H1 (cell line): Measurements from ENCODE around the gene LIMK1. TPM values are rescaled to one million over a fixed set of nuclear protein-coding genes. Genes with fewer than 3 reads are reported as not detected.

Experiments used
- CTCF ChIA-PET: fragments of 300-600 bp; sonication (Branson Sonifier 250); formaldehyde crosslinking; loops from one replicate; lab custom pipeline; 2021; ENCODE audit not compliant: partially characterized antibody; lab: Charles Lee
- POLR2A ChIA-PET: fragments of 300-600 bp; sonication (Branson Sonifier 250); formaldehyde crosslinking; loops from one replicate; lab custom pipeline; 2021; ENCODE audit warnings: inconsistent platforms; ENCODE audit not compliant: partially characterized antibody; lab: Charles Lee
- DNase-seq, 2 experiments: peaks; one replicate each; pipeline versions ENCODE4 v3.0.0 to v3.0.0-alpha.2; 2010 to 2022; ENCODE audit warnings: low spot score in 2 of 2, low read depth in 1 of 2, mixed read lengths in 1 of 2
- FAIRE-seq: peaks from 2 replicates; lab custom pipeline; 2011; peaks lifted over from hg19 to GRCh38; lab: Jason Lieb, UNC
- H2AFZ ChIP-seq: 2 replicates; pipeline ENCODE4 v1.8.1; 2012; ENCODE audit warnings: low read length, inconsistent platforms
- H2AK5ac ChIP-seq: 2 replicates; pipeline ENCODE4 v1.6.1; 2013; ENCODE audit warnings: low read depth, low read length
- H2BK120ac ChIP-seq: replicated peaks from 2 replicates; pipeline ENCODE3; 2013; ENCODE audit warnings: low read depth, low read length, inconsistent platforms
- H2BK12ac ChIP-seq: 2 replicates; pipeline ENCODE4 v1.6.1; 2013; ENCODE audit warnings: low read depth, low read length
- H2BK15ac ChIP-seq: 2 replicates; pipeline ENCODE4 v1.6.1; 2013; ENCODE audit warnings: low read length
- H2BK20ac ChIP-seq: 2 replicates; pipeline ENCODE4 v1.6.1; 2013; ENCODE audit warnings: low read length
- H2BK5ac ChIP-seq: 2 replicates; pipeline ENCODE4 v1.6.1; 2013; ENCODE audit warnings: low read depth, low read length
- H3K14ac ChIP-seq: 2 replicates; pipeline ENCODE4 v1.6.1; 2013; ENCODE audit warnings: inconsistent platforms; ENCODE audit not compliant: insufficient read length
- H3K18ac ChIP-seq: 2 replicates; pipeline ENCODE4 v1.6.1; 2013; ENCODE audit warnings: low read length; ENCODE audit errors: extremely low read depth
- H3K23ac ChIP-seq: 2 replicates; pipeline ENCODE4 v1.6.1; 2013; ENCODE audit warnings: inconsistent platforms; ENCODE audit not compliant: insufficient read length
- H3K23me2 ChIP-seq: 2 replicates; pipeline ENCODE4 v1.6.1; 2013; ENCODE audit warnings: low read depth, low read length
- H3K27ac ChIP-seq: 2 replicates; pipeline ENCODE4 v1.6.1; 2011; ENCODE audit warnings: low read depth, low read length, inconsistent platforms
- H3K27me3 ChIP-seq, 4 experiments: replicated peaks in 1 of 4; 1 replicate in 1 of 4; 2 replicates in 3 of 4; pipeline versions ENCODE4 v1.6.1 to v1.8.1; 2011 to 2013; ENCODE audit warnings: low read length in 3 of 4, mild to moderate bottlenecking in 3 of 4, inconsistent platforms in 2 of 4, mixed read lengths in 2 of 4, moderate library complexity in 1 of 4; ENCODE audit not compliant: control insufficient read depth in 3 of 4, insufficient read depth in 3 of 4; ENCODE audit errors: extremely low read depth in 1 of 4
- H3K36me3 ChIP-seq, 4 experiments: 2 replicates each; pipeline versions ENCODE4 v1.6.1 to v1.8.1; 2011 to 2013; ENCODE audit warnings: mild to moderate bottlenecking in 4 of 4, low read length in 3 of 4, moderate library complexity in 2 of 4, control low read depth in 1 of 4, inconsistent platforms in 1 of 4; ENCODE audit not compliant: insufficient read depth in 4 of 4, control insufficient read depth in 2 of 4
- H3K4ac ChIP-seq: replicated peaks from 2 replicates; pipeline ENCODE3; 2013; ENCODE audit warnings: low read length, low read depth, mixed read lengths, inconsistent platforms; ENCODE audit not compliant: insufficient read length
- H3K4me1 ChIP-seq, 4 experiments: replicated peaks in 1 of 4; 1 replicate in 1 of 4; 2 replicates in 3 of 4; pipeline versions ENCODE4 v1.6.1 to v1.8.1; 2011 to 2013; ENCODE audit warnings: low read length in 3 of 4, inconsistent platforms in 2 of 4, mixed read lengths in 1 of 4; ENCODE audit not compliant: insufficient read depth in 4 of 4, control insufficient read depth in 3 of 4
- H3K4me2 ChIP-seq, 2 experiments: 2 replicates each; pipeline versions ENCODE4 v1.6.1 to v1.8.1; 2011 to 2013; ENCODE audit warnings: low read depth in 2 of 2, low read length in 2 of 2, control low read depth in 1 of 2, inconsistent platforms in 1 of 2, mild to moderate bottlenecking in 1 of 2; ENCODE audit not compliant: insufficient read depth in 1 of 2
- H3K4me3 ChIP-seq, 4 experiments: fragments of 200-600, 300-600 bp in 1 of 4; sonication (generic), shearing (Covaris generic), sonication (Bioruptor Twin) in 1 of 4; 2 replicates each; pipeline versions ENCODE4 v1.5.1 to v1.8.1; 2011 to 2016; ENCODE audit warnings: low read length in 4 of 4, low read depth in 3 of 4, control low read depth in 2 of 4, inconsistent platforms in 2 of 4, mild to moderate bottlenecking in 2 of 4, mixed read lengths in 1 of 4, moderate library complexity in 1 of 4; ENCODE audit not compliant: insufficient read depth in 2 of 4; ENCODE audit errors: extremely low read depth in 1 of 4
- H3K56ac ChIP-seq: replicated peaks from 2 replicates; pipeline ENCODE3; 2013; ENCODE audit warnings: low read depth, mild to moderate bottlenecking, mixed read lengths, low read length, inconsistent platforms; ENCODE audit not compliant: insufficient read length
- H3K79me1 ChIP-seq: 2 replicates; pipeline ENCODE4 v1.6.1; 2013; ENCODE audit warnings: low read depth, low read length, control low read depth
- H3K79me2 ChIP-seq, 2 experiments: 2 replicates each; pipeline versions ENCODE4 v1.6.1 to v1.8.1; 2012 to 2013; ENCODE audit warnings: low read length in 2 of 2, mild to moderate bottlenecking in 2 of 2, inconsistent platforms in 1 of 2; ENCODE audit not compliant: insufficient read depth in 2 of 2, control insufficient read depth in 1 of 2
- H3K9ac ChIP-seq, 4 experiments: replicated peaks in 1 of 4; 1 replicate in 1 of 4; 2 replicates in 3 of 4; pipeline versions ENCODE4 v1.6.1 to v1.8.1; 2011 to 2013; ENCODE audit warnings: low read depth in 3 of 4, low read length in 3 of 4, control low read depth in 2 of 4, mild to moderate bottlenecking in 2 of 4, moderate library complexity in 2 of 4, inconsistent platforms in 1 of 4; ENCODE audit errors: extremely low read depth in 1 of 4
- H3K9me3 ChIP-seq, 2 experiments: 2 replicates each; pipeline versions ENCODE4 v1.6.1 to v1.8.1; 2012 to 2013; ENCODE audit warnings: mild to moderate bottlenecking in 2 of 2, moderate library complexity in 2 of 2, control low read depth in 1 of 2, inconsistent platforms in 1 of 2, low read depth in 1 of 2, low read length in 1 of 2, mixed read lengths in 1 of 2; ENCODE audit not compliant: insufficient read depth in 2 of 2
- H4K20me1 ChIP-seq, 2 experiments: replicated peaks in 1 of 2; 2 replicates each; pipeline versions ENCODE3 to v1.8.1; 2011 to 2013; ENCODE audit warnings: inconsistent platforms in 2 of 2, low read length in 2 of 2, mild to moderate bottlenecking in 1 of 2; ENCODE audit not compliant: insufficient read depth in 2 of 2, control insufficient read depth in 1 of 2
- H4K5ac ChIP-seq: 2 replicates; pipeline ENCODE4 v1.6.1; 2013; ENCODE audit warnings: low read length, low read depth, mixed read lengths, inconsistent platforms; ENCODE audit not compliant: insufficient read length
- H4K8ac ChIP-seq: 2 replicates; pipeline ENCODE4 v1.8.0; 2013; ENCODE audit warnings: mild to moderate bottlenecking, moderate library complexity, low read length, inconsistent platforms; ENCODE audit not compliant: insufficient read depth; ENCODE audit errors: extremely low read depth
- H4K91ac ChIP-seq: replicated peaks from 2 replicates; pipeline ENCODE3; 2013; ENCODE audit warnings: low read length, mixed read lengths, inconsistent platforms; ENCODE audit not compliant: insufficient read length
- BACH1 ChIP-seq: IDR thresholded peaks from 2 replicates; pipeline ENCODE4 v1.6.1; 2012; ENCODE audit warnings: low read length, improper control_type of control experiment
- CHD1 ChIP-seq: IDR thresholded peaks from 2 replicates; pipeline ENCODE4 v1.6.1; 2012; ENCODE audit warnings: low read depth, low read length, improper control_type of control experiment
- CREB1 ChIP-seq: IDR thresholded peaks from 2 replicates; pipeline ENCODE4 v1.6.1; 2012; ENCODE audit warnings: inconsistent platforms
- EGR1 ChIP-seq: IDR thresholded peaks from 2 replicates; pipeline ENCODE4 v1.6.1; 2011; ENCODE audit warnings: low read depth, low read length, borderline replicate concordance
- GABPA ChIP-seq: IDR thresholded peaks from 2 replicates; pipeline ENCODE4 v1.6.1; 2011; ENCODE audit warnings: mild to moderate bottlenecking, low read length, moderate library complexity, borderline replicate concordance; ENCODE audit not compliant: insufficient read depth
- KDM1A ChIP-seq: fragments of 200-600, 300-600 bp; sonication (generic); IDR thresholded peaks from 2 replicates; pipeline ENCODE4 v1.7.1; 2016; ENCODE audit warnings: mild to moderate bottlenecking, low read length, borderline replicate concordance
- RXRA ChIP-seq: IDR thresholded peaks from 2 replicates; pipeline ENCODE4 v1.6.1; 2011; ENCODE audit warnings: low read depth, mild to moderate bottlenecking, low read length, moderate library complexity; ENCODE audit not compliant: insufficient read depth
- SP2 ChIP-seq: IDR thresholded peaks from 2 replicates; pipeline ENCODE4 v1.6.1; 2012; ENCODE audit warnings: mild to moderate bottlenecking, low read length, inconsistent platforms
- TAF7 ChIP-seq: optimal IDR thresholded peaks from 2 replicates; pipeline ENCODE3; 2011; ENCODE audit warnings: low read depth, mild to moderate bottlenecking, inconsistent platforms, low read length, moderate library complexity, borderline replicate concordance
- TBP ChIP-seq: IDR thresholded peaks from 2 replicates; pipeline ENCODE4 v1.6.1; 2011; ENCODE audit warnings: low read depth, low read length, improper control_type of control experiment
- WGBS, 2 experiments: shearing (Covaris generic) in 1 of 2; methylation state at CpG; one replicate each; pipeline versions ENCODE4 v1.1.6 to v1.1.7; 2013 to 2015; ENCODE audit warnings: low lambda C conversion rate in 2 of 2, mixed read lengths in 2 of 2, inconsistent platforms in 1 of 2, low coverage in 1 of 2, missing lambda C conversion rate in 1 of 2; ENCODE audit not compliant: insufficient replicate concordance in 2 of 2, insufficient coverage in 1 of 2, insufficient read length in 1 of 2; ENCODE audit errors: extremely low coverage in 1 of 2, missing lambda C conversion rate in 1 of 2; 5-methylcytosine and 5-hydroxymethylcytosine counted together
- polyA plus RNA-seq, 7 experiments: library from polyadenylated mRNA; depleted of rRNA in 3 of 7; stranded (reverse) in 5 of 7; unstranded in 2 of 7; fragments of >200 nt in 5 of 7; fragments of 200-250 nt in 2 of 7; gene quantifications; 1 replicate in 5 of 7; 2 replicates in 1 of 7; 4 replicates in 1 of 7; pipeline versions ENCODE4 v1.2.1 to v1.2.3, GENCODE V29; 2011 to 2013; ENCODE audit warnings: missing spikeins in 2 of 7, mixed read lengths in 2 of 7
- total RNA-seq: library from RNA; stranded (reverse); fragmentation: NEBNext Ultra II Directional; extraction: Animal tissue kit (Norgen Biotek cat#: 25700); gene quantifications from 2 replicates; pipeline ENCODE4 v1.2.1, GENCODE V29; 2021

Gene LIMK1
- total and polyA plus RNA-seq, 2 of the 8 experiments (the other 6 are each of a cell fraction or from before 2014, with no cell fraction given): 93.5 to 108 TPM

DNA sequence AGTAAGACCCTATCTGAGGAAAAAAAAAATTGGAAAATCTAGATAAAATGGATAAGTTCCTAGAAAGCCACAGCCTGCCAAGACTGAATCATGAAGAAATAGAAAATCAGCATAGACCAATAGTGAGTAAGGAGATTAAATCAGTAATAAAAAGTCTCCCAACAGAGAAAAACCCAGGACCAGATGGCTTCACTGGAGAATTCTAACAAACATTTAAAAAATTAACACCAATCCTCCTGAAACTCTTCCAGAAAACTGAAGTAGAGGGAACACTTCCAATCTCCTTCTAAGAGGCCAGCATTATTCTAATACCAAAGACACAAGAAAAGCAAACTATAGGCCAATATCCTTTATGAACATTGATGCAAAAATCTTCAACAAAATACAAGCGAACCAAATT, 8.8 kb upstream of the LIMK1 start:
- Histone ChIP-seq H2BK20ac (no peak overlapping the region), H3K79me1 (no peaks in the 10 kb centered on the region), H2BK12ac (no peak overlapping the region), H4K5ac (no peak overlapping the region), H3K27ac (no peak overlapping the region), H3K9me3 (no peaks in the 10 kb centered on the region), H3K4ac (no peak overlapping the region), H3K4me3 (no peak overlapping the region), H2AK5ac (no peak overlapping the region), H3K79me2 (no peaks in the 10 kb centered on the region), H3K18ac (no peak overlapping the region), H3K9ac (no peak overlapping the region), H3K23me2 (peaks cover 2% of the 10 kb centered on the region; the same call in 1 of the 2 replicates), H3K14ac (no peak overlapping the region), H2BK5ac (no peak overlapping the region), H4K20me1 (peaks cover 0 to 1% of the 10 kb centered on the region in 2 experiments), H3K4me2 (no peak overlapping the region), H2BK15ac (no peak overlapping the region), H3K27me3 (no peaks in the 10 kb centered on the region), H3K4me1 (peaks cover 0 to 4% (median 0%) of the 10 kb centered on the region in 4 experiments; a peak in 1 of 7 replicates), H3K56ac (no peak overlapping the region), H4K8ac (no peak overlapping the region), H3K36me3 (no peaks in the 10 kb centered on the region), H3K23ac (no peak overlapping the region), H2AFZ (no peak overlapping the region), H4K91ac (no peak overlapping the region), H2BK120ac (no peak overlapping the region)
- WGBS, 2 experiments: 96% methylated on average over 1 of the region's 1 CpG; no CpG with 5 or more reads in 1 of the 2 experiments
- CTCF ChIA-PET: interaction anchor here (0.9 kb wide), 1 partner anchor 126 kb away, joined by 3 read pairs; no protein-coding TSS in a partner anchor
- POLR2A ChIA-PET: no interaction called here
- DNase-seq (no peak), FAIRE-seq (no peak)
- TF ChIP-seq GABPA (no peak), KDM1A (no peak), TAF7 (no peak), CHD1 (no peak), RXRA (no peak), SP2 (no peak), BACH1 (no peak), TBP (no peak), CREB1 (no peak), EGR1 (no peak)
